Parathyroid adenoma (tissue), 2 donors: ENCODE measurements around the gene SOAT2.

ENCODE experiments used
- H2AFZ ChIP-seq: fragments of 300-600 bp; sonication (generic); one replicate; pipeline ENCODE4 v1.7.0; 2017; ENCODE audit warnings: antibody characterized with exemption, mild to moderate bottlenecking
- H3K27ac ChIP-seq: fragments of 300-600 bp; sonication (generic); one replicate; pipeline ENCODE4 v1.7.0; 2017
- H3K27me3 ChIP-seq: fragments of 300-600 bp; sonication (generic); one replicate; pipeline ENCODE4 v1.7.0; 2017; ENCODE audit warnings: low read length; ENCODE audit not compliant: control insufficient read depth, insufficient read depth
- H3K36me3 ChIP-seq: fragments of 300-600 bp; sonication (generic); one replicate; pipeline ENCODE4 v1.7.0; 2017; ENCODE audit warnings: low read length; ENCODE audit not compliant: control insufficient read depth, insufficient read depth
- H3K4me1 ChIP-seq: fragments of 300-600 bp; sonication (generic); one replicate; pipeline ENCODE4 v1.7.0; 2017; ENCODE audit warnings: control low read depth
- H3K4me2 ChIP-seq: fragments of 300-600 bp; sonication (generic); one replicate; pipeline ENCODE4 v1.7.0; 2017; ENCODE audit warnings: low read length
- H3K4me3 ChIP-seq: fragments of 300-600 bp; sonication (generic); one replicate; pipeline ENCODE4 v1.7.0; 2017; ENCODE audit warnings: low read depth, low read length
- H3K79me2 ChIP-seq: fragments of 300-600 bp; sonication (generic); one replicate; pipeline ENCODE4 v1.7.0; 2017; ENCODE audit warnings: control low read depth
- H3K9ac ChIP-seq: fragments of 300-600 bp; sonication (generic); one replicate; pipeline ENCODE4 v1.7.0; 2017; ENCODE audit warnings: mild to moderate bottlenecking
- H3K9me3 ChIP-seq: fragments of 300-600 bp; sonication (generic); one replicate; pipeline ENCODE4 v1.7.0; 2017; ENCODE audit warnings: low read length; ENCODE audit not compliant: control insufficient read depth
- TF ChIP-seq, protein P1 (sequence below): fragments of 300-600 bp; sonication (generic); IDR thresholded peaks from one replicate; pipeline ENCODE4 v1.7.0; 2017; ENCODE audit warnings: antibody characterized with exemption, mild to moderate bottlenecking
- donor health status: primary hyperparathyroidism.

The SOAT2 gene

GRCh38 chr12:53074283-53074998 is 28.8 kb upstream of the SOAT2 start:
- H3K4me1 ChIP-seq, result peaks cover 4% of the 10 kb centered on the region

DNA sequence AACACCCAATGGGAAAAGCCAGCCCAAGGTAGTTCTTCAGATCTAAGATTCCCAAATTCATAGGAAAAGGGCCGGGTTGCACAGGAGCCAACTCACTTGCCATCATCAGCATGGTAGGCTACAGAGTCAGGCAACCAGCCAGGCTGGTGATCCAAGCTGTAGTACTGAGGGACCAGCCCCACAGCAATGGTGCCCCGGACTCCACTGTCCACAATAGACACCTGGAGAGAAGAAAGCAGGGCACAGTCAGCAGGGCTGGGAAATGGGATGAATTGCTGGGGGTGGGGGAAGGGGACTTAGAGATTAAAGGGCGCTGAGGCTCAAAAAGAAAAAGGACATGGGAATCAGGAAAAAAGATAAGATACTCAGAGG is 28.3 kb upstream of the SOAT2 start:
- no peaks in the 10 kb centered on the region for H3K79me2 ChIP-seq
- H3K27ac ChIP-seq, result no peak overlapping the region
- H3K36me3 ChIP-seq, result no peaks in the 10 kb centered on the region
- no peak overlapping the region for H3K9ac ChIP-seq
- H3K9me3 ChIP-seq, result no peaks in the 10 kb centered on the region
- TF ChIP-seq, protein P1, sequence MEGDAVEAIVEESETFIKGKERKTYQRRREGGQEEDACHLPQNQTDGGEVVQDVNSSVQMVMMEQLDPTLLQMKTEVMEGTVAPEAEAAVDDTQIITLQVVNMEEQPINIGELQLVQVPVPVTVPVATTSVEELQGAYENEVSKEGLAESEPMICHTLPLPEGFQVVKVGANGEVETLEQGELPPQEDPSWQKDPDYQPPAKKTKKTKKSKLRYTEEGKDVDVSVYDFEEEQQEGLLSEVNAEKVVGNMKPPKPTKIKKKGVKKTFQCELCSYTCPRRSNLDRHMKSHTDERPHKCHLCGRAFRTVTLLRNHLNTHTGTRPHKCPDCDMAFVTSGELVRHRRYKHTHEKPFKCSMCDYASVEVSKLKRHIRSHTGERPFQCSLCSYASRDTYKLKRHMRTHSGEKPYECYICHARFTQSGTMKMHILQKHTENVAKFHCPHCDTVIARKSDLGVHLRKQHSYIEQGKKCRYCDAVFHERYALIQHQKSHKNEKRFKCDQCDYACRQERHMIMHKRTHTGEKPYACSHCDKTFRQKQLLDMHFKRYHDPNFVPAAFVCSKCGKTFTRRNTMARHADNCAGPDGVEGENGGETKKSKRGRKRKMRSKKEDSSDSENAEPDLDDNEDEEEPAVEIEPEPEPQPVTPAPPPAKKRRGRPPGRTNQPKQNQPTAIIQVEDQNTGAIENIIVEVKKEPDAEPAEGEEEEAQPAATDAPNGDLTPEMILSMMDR, result no peak
- H3K4me3 ChIP-seq, result no peak overlapping the region
- no peaks in the 10 kb centered on the region for H3K27me3 ChIP-seq
- peaks cover 7% of the 10 kb centered on the region for H3K4me1 ChIP-seq
- no peak overlapping the region for H2AFZ ChIP-seq
- no peak overlapping the region for H3K4me2 ChIP-seq

More at GRCh38 chr12:53074283-53074998, 28.8 kb upstream of the SOAT2 start:
- Histone ChIP-seq H2AFZ (no peak overlapping the region), H3K36me3 (no peaks in the 10 kb centered on the region), H3K4me3 (no peak overlapping the region), H3K27me3 (no peaks in the 10 kb centered on the region), H3K9ac (no peak overlapping the region), H3K9me3 (no peaks in the 10 kb centered on the region), H3K79me2 (no peaks in the 10 kb centered on the region), H3K27ac (no peak overlapping the region), H3K4me2 (no peak overlapping the region)
- TF ChIP-seq, protein P1, result no peak

DNA sequence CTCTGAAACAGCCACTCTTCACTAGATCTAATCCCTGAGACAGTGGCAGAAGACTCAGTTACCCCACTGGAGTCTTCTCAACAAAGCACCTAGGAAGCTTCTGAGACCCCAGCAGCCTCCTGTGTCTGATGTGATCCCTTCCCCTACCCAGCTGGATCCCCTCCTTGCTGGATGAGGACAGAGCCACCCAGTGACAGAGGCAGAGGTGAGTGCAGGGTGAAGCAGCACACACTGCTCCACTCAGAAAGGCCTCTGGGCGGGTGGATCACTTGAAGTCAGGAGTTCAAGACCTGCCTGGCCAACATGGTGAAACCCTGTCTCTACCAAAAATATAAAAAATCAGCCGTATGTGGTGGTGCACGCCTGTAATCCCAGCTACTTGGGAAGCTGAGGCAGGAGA is 26.8 kb upstream of the SOAT2 start:
- Histone ChIP-seq H3K9me3 (no peaks in the 10 kb centered on the region), H3K27ac (no peak overlapping the region), H3K27me3 (no peaks in the 10 kb centered on the region), H3K79me2 (no peaks in the 10 kb centered on the region), H3K9ac (no peak overlapping the region), H2AFZ (no peak overlapping the region), H3K4me3 (no peak overlapping the region), H3K4me2 (no peak overlapping the region), H3K4me1 (peaks cover 7% of the 10 kb centered on the region), H3K36me3 (no peaks in the 10 kb centered on the region)
- TF ChIP-seq, protein P1, result no peak

- Histone ChIP-seq H3K27me3 (no peaks in the 10 kb centered on the region), H3K9me3 (no peaks in the 10 kb centered on the region), H3K4me3 (no peak overlapping the region), H3K4me1 (peaks cover 7% of the 10 kb centered on the region), H3K79me2 (no peaks in the 10 kb centered on the region), H3K4me2 (no peak overlapping the region), H3K9ac (no peak overlapping the region), H3K27ac (no peak overlapping the region), H2AFZ (no peak overlapping the region), H3K36me3 (no peaks in the 10 kb centered on the region)
- TF ChIP-seq, protein P1, result no peak
Measured at GRCh38 chr12:53077030-53077429, 26.3 kb upstream of the SOAT2 start.
